Measurements from ENCODE around the gene KDM6A.
"Not testable (repeated sequence)": the region's sequence is repeated elsewhere in the genome, so short reads cannot be mapped to it uniquely, and the experiment has no call there.

The KDM6A gene

DNA sequence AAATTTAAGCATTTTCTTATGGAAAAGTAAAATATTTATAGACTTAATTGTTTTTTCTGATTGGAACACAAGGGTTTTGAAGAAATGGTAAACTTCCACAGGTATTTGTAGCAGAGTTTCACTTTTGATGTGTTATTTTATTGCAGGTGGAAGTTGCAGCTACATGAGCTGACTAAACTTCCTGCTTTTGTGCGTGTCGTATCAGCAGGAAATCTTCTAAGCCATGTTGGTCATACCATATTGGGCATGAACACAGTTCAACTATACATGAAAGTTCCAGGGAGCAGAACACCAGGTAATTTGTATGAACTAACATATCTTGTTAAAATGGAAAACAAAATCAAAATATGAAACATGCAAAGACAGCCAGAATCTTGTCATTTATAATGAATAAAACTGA, 210.3 kb downstream of the KDM6A start:
- no peak for DNase-seq (ENCODE audit: low spot score)

GRCh38 chrX:45110494-45110893, 237.5 kb downstream of the KDM6A start:
- no peak for DNase-seq (ENCODE audit: low spot score)

- no peak for DNase-seq (ENCODE audit: low spot score)
Observed at GRCh38 chrX:45126158-45126557, 253.2 kb downstream of the KDM6A start.

DNA sequence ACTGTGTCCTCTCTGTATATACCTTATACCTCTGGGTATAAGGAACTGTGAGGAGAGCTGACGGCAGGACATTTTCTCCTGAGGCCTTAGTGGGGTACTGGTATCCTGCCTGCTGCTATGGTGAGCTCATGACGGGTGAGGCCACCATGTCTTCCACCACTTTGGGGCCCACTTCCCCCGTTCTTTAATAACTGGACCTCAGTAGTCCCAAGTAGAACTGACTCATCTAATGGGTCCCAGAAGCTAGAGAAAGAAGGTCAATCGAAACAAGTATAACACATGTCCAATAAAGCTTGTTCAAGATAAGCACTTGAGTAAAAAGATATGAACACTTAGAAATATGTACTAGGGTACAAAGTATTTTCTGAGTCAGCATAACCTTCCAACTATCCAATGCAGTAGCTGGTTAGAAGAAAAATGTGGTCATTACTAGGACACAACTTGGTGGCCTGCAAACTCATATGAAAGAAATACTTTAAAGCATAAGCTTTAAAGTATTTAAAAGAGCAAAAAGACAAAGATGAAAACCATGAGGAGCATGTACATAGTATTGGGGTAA, 256.0 kb downstream of the KDM6A start:
- no peak for DNase-seq (ENCODE audit: low spot score)

DNA sequence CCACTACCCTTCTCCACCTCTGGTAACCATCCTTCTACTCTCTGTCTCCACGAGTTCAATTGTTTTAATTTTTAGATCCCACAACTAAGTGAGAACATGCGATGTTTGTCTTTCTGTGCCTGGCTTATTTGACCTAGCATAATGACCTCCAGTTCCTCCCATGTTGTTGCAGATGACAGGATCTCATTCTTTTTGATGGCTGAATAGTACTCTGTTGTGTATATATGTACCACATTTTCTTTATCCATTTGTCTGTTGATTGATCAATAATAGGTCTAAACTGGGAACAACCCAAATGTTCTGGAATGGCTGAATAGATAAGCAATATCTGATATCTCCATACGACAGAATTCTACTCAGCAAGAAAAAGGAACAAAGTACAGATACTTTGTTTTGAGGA, 260.5 kb downstream of the KDM6A start:
- DNase-seq (ENCODE audit: low spot score): no peak

DNA sequence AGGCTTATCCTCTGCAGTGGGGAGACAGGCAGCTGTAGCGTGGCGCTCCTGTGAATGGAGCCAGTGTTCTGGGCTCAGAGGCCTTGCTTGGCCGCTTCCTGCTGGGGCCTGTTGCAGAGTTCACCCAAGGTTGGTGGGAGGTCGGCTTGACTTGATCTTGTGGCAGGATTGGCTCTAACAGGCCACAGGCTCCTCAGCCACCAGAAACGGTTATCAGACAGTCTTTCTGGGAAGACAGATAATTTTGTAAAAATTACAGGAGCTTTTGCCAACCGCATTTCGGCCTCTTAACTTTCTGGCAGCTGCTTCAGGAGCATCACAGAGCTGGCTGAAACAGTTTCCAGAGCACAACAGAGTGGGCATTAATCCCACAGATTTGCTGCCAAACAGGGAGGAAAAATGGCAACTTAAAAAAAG, 261.3 kb downstream of the KDM6A start:
- DNase-seq (ENCODE audit: low spot score): no peak

GRCh38 chrX:45134775-45135174, 261.8 kb downstream of the KDM6A start:
- no peak for DNase-seq (ENCODE audit: low spot score)

DNA sequence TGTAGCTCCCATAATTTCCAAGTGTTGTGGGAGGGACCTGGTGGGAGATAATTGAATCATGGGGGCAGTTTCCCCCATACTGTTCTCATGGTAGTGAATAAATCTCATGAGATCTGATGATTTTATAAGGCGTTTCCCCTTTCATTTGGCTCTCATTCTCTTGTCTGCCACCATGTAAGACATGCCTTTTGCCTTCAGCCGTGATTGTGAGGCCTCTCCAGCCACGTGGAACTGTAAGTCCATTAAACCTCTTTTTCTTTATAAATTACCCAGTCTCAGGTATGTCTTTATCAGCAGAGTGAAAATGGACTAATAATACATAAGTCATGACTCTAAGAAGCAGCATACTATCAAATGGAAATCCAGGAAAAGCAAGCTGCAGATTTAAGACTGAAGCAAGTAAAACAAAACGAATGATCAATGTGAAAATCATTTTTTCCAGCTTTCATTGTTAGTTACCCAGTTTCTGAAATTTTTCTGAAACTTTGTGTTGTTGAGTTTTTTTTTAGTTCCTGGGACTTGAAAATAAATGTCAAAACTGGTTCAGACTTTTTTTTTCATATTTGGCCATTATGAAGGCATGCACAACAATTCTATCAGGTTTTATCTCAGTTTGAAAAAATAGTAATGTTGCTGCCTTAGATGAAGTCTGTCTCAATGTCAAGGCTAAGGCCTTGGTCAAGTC, 262.5 kb downstream of the KDM6A start:
- DNase-seq (ENCODE audit: low spot score): not testable (repeated sequence)

DNA sequence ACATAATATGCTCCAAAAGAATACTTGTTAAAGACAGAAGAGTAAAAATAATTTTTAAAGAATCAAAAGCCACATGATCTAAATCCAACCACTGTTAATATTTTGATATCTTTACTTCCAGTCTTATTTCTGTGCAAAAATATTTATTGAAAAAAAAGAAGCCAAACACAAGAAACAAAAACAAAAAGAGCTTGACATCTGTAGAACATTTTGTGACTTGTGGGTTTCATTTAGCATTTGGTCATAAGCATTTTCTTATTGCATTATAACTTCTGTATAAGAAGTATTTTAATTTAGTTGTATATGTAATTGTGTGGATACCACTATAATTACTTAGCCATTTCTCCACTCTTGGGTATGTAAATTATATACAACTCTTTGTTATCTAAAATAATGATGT, 264.5 kb downstream of the KDM6A start:
- no peak for DNase-seq (ENCODE audit: low spot score)

DNA sequence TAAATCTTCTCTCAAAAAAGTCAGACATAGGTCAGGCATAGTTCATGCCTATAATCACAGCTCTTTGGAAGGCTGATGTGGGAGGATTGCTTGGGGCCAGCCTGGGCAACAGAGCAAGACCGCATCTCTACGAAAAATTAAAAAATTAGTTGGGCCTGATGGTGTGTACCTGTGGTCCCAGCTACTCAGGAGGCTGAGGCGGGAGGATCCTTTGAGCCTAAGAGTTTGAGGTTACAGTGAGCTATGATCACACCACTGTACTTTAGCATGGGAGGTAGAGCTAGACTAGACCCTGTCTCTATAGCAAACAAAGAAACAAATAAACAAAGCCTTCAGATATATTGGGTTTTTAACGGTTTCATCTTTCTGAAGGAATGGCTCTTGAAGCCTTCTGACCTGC, 265.5 kb downstream of the KDM6A start:
- DNase-seq (ENCODE audit: low spot score): no peak

- DNase-seq (ENCODE audit: low spot score): no peak
Observed at GRCh38 chrX:45140812-45141211, 267.8 kb downstream of the KDM6A start.

- DNase-seq (ENCODE audit: low spot score): no peak
Observed at GRCh38 chrX:45142185-45142584, 269.2 kb downstream of the KDM6A start.

DNA sequence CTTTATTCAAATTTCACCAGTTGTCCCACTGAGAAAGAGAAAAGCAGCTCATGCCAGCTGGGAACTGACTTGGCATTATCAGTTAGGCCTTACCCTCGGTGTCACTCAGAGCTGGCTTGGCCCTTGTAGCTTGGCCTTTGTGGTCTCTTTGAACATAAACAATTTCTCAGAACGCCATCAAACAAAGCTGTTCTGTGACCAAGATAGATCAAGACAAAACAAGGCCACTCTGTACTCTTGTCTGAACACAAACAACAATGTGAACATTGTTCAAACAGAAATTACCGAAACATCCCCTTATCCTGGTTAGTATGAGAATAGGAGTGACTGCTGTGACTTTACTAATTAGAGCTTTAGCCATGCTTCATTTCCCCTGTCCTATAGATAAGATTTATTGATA, 270.5 kb downstream of the KDM6A start:
- DNase-seq (ENCODE audit: low spot score): no peak

DNA sequence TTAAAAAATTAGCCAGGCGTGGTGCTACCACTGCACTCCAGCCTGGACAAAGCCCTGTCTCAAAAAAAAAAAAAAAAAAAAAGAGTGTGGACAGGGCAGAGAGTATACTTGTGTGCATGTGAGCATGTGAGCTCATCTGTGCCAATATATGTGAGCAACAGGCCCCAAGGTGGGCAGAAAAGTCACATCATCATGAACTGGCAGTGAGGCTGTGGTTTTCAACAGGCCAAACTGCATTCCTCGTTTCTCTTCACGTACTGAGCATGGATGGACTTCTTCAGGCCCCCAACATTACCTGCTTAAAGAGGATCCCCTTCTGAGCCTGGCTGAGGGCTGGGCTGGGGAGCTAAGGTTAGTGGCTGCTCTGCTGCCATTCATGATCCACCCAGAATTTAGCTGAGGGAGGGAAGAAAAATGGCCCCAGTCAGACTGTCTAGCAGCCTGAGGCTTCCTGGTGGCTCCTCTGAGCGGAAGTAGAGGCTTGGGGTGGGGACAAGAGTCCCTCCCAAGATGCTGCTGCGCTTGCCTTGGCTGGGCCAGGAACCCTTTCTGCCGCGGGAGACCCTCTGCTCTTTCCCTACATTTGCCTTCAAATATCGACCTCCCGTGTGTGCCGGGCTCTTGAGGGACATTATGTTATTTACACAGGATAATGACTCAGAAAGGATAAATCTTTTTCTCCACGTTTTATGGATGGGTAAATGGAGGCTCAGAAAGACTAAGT, 272.7 kb downstream of the KDM6A start:
- DNase-seq (ENCODE audit: low spot score): no peak

- DNase-seq (ENCODE audit: low spot score): no peak
Observed at GRCh38 chrX:45150821-45151220, 277.8 kb downstream of the KDM6A start.

DNA sequence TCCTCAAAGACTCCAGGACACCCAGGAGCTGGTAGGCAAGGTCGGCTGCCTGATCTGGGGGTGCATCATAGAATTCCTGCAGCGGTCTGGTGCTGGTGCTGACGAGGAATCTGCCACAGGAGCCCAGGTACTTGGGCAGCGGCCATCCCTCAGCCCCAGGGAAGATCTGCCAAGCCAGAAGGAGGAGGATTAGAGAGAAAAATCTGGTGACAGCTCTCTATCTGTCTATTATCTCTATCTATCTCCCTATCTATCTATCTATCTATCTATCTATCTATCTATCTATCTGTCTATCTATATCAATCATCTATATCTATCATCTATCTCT, 281.0 kb downstream of the KDM6A start:
- no peak for DNase-seq (ENCODE audit: low spot score)

- no peak for DNase-seq (ENCODE audit: low spot score)
Observed at GRCh38 chrX:45154462-45154861, 281.5 kb downstream of the KDM6A start.

- DNase-seq (ENCODE audit: low spot score): no peak
Observed at GRCh38 chrX:45157647-45158046, 284.7 kb downstream of the KDM6A start.

Measured in ecto neural progenitor cell (in vitro differentiated cells).